HG03196 (cell line): Measurements from ENCODE around the gene G6PC3.
"Not testable (repeated sequence)": the region's sequence is repeated elsewhere in the genome, so short reads cannot be mapped to it uniquely, and the experiment has no call there.

ENCODE experiments used
- ATAC-seq: cut with Tn5 transposase; IDR thresholded peaks from one replicate; pipeline ENCODE4 v1.9.1; 2021; ENCODE audit not compliant: unreplicated experiment

Gene G6PC3

GRCh38 chr17:44105483-44105882, 34.9 kb downstream of the G6PC3 start:
- no peak for ATAC-seq

GRCh38 chr17:44105941-44106340, 35.4 kb downstream of the G6PC3 start:
- no peak for ATAC-seq

GRCh38 chr17:44106801-44107200, 36.3 kb downstream of the G6PC3 start:
- ATAC-seq: no peak

- ATAC-seq: no peak
Observed at GRCh38 chr17:44108440-44109311, 38.1 kb downstream of the G6PC3 start.

GRCh38 chr17:44109312-44109630, 38.7 kb downstream of the G6PC3 start:
- no peak for ATAC-seq

- ATAC-seq: no peak
Observed at GRCh38 chr17:44110011-44110686, 39.6 kb downstream of the G6PC3 start.

- ATAC-seq: peak; percentile 64
Observed at GRCh38 chr17:44110823-44111633, 40.5 kb downstream of the G6PC3 start.

GRCh38 chr17:44111777-44112176, 41.2 kb downstream of the G6PC3 start:
- ATAC-seq: no peak

GRCh38 chr17:44112284-44113280, 42.0 kb downstream of the G6PC3 start:
- ATAC-seq: no peak

- no peak for ATAC-seq
Observed at GRCh38 chr17:44113382-44113781, 42.8 kb downstream of the G6PC3 start.

- no peak for ATAC-seq
Observed at GRCh38 chr17:44113868-44114840, 43.6 kb downstream of the G6PC3 start.

- ATAC-seq: no peak
Observed at GRCh38 chr17:44115585-44116415, 45.3 kb downstream of the G6PC3 start.

- no peak for ATAC-seq
Observed at GRCh38 chr17:44117351-44117750, 46.8 kb downstream of the G6PC3 start.

- no peak for ATAC-seq
Observed at GRCh38 chr17:44118427-44119050, 48.0 kb downstream of the G6PC3 start.

- ATAC-seq: no peak
Observed at GRCh38 chr17:44119062-44119461, 48.5 kb downstream of the G6PC3 start.

- ATAC-seq: no peak
Observed at GRCh38 chr17:44119798-44120197, 49.3 kb downstream of the G6PC3 start.

- not testable (repeated sequence) for ATAC-seq
Observed at GRCh38 chr17:44120281-44120680, 49.7 kb downstream of the G6PC3 start.
